Fibroblast of the conjunctiva (primary cell): Measurements from ENCODE around the gene SPTLC1.

Experiments
- DNase-seq: peaks from one replicate; pipeline ENCODE4 v3.0.0-alpha.2; 2010; ENCODE audit warnings: low read depth

SPTLC1 gene

GRCh38 chr9:92094655-92095054 lies 20.6 kb downstream of the SPTLC1 start:
- no peak for DNase-seq

GRCh38 chr9:92077888-92078287 lies 37.3 kb downstream of the SPTLC1 start:
- no peak for DNase-seq

GRCh38 chr9:92071634-92072033 lies 43.6 kb downstream of the SPTLC1 start:
- DNase-seq, result no peak

GRCh38 chr9:92066168-92066567 lies 49.0 kb downstream of the SPTLC1 start:
- DNase-seq, result no peak

- no peak for DNase-seq
Measured at GRCh38 chr9:92064711-92065110, 50.5 kb downstream of the SPTLC1 start.

- no peak for DNase-seq
Measured at GRCh38 chr9:92061184-92061583, 54.0 kb downstream of the SPTLC1 start.

- DNase-seq, result no peak
Measured at GRCh38 chr9:92059661-92060060, 55.6 kb downstream of the SPTLC1 start.

GRCh38 chr9:92058723-92059444 lies 56.3 kb downstream of the SPTLC1 start:
- no peak for DNase-seq

GRCh38 chr9:92058026-92058425 lies 57.2 kb downstream of the SPTLC1 start:
- no peak for DNase-seq

GRCh38 chr9:92057226-92057625 lies 58.0 kb downstream of the SPTLC1 start:
- DNase-seq, result no peak

- no peak for DNase-seq
Measured at GRCh38 chr9:92055624-92056023, 59.6 kb downstream of the SPTLC1 start.

GRCh38 chr9:92048924-92049625 lies 66.1 kb downstream of the SPTLC1 start:
- no peak for DNase-seq

- no peak for DNase-seq
Measured at GRCh38 chr9:92047500-92047899, 67.7 kb downstream of the SPTLC1 start.

GRCh38 chr9:92046676-92047075 lies 68.5 kb downstream of the SPTLC1 start:
- no peak for DNase-seq

GRCh38 chr9:92044936-92045335 lies 70.3 kb downstream of the SPTLC1 start:
- DNase-seq, result no peak

- DNase-seq, result no peak
Measured at GRCh38 chr9:92043002-92043401, 72.2 kb downstream of the SPTLC1 start.

- no peak for DNase-seq
Measured at GRCh38 chr9:92042260-92042659, 73.0 kb downstream of the SPTLC1 start.

GRCh38 chr9:92036756-92037155 lies 78.5 kb downstream of the SPTLC1 start:
- DNase-seq, result no peak

- DNase-seq, result no peak
Measured at GRCh38 chr9:92036411-92036746, 78.8 kb downstream of the SPTLC1 start.

GRCh38 chr9:92035687-92036410 lies 79.4 kb downstream of the SPTLC1 start:
- peak; percentile 87 for DNase-seq

- peak; percentile 78 for DNase-seq
Measured at GRCh38 chr9:92035146-92035545, 80.1 kb downstream of the SPTLC1 start.

GRCh38 chr9:92033991-92034390 lies 81.2 kb downstream of the SPTLC1 start:
- DNase-seq, result no peak

- DNase-seq, result no peak
Measured at GRCh38 chr9:92033307-92033706, 81.9 kb downstream of the SPTLC1 start.
